Inflammatory macrophage (primary cell): Measurements from ENCODE around the gene PHF21B.
"Not testable (repeated sequence)": the region's sequence is repeated elsewhere in the genome, so short reads cannot be mapped to it uniquely, and the experiment has no call there.

Source experiments
- DNase-seq, 2 donors: peaks; one replicate each; pipeline ENCODE4 v3.0.0-alpha.2; 2020 to 2022
- total RNA-seq, 18 experiments: gene quantifications; one replicate each; lab custom pipeline; 2026; ENCODE audit warnings: mixed read lengths in 6 of 18, inconsistent platforms in 2 of 18; lab: John Stamatoyannopoulos, UW

The PHF21B gene
- 0 to 0.24 (median 0) reads per million in 18 experiments for total RNA-seq

- no peak for DNase-seq
These were observed at the start of gene PHF21B for GRCh38 chr22:45009606-45010531. TSS of gene PHF21B (minus strand) at chr22:45010005. CDS start at chr22:45009549, 456 bp downstream.

DNA sequence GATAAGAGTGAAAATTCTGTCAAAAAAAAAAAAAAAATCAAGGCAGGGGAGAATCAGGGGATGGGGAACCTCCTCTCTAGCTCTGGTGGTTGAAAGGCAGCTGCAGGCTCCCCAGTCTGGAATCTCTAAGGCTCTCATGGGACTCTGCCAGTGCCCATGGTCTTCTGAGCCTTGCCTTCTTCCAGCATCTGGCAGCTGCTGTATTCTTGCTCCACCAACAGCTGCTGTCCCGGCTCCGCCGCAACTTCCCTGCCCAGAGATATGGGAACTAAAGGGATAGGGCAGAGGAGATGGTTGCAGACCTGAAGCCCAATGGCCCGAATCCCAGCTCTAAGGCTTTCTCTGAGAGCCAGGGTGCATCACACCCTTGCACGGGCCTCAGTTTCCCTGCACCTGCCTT is 49.5 kb upstream of the PHF21B start:
- no peak for DNase-seq

- no peak for DNase-seq
These were observed 48.8 kb upstream of the PHF21B start for GRCh38 chr22:45058622-45058912.

GRCh38 chr22:45055936-45056335 is 46.1 kb upstream of the PHF21B start:
- no peak for DNase-seq

DNA sequence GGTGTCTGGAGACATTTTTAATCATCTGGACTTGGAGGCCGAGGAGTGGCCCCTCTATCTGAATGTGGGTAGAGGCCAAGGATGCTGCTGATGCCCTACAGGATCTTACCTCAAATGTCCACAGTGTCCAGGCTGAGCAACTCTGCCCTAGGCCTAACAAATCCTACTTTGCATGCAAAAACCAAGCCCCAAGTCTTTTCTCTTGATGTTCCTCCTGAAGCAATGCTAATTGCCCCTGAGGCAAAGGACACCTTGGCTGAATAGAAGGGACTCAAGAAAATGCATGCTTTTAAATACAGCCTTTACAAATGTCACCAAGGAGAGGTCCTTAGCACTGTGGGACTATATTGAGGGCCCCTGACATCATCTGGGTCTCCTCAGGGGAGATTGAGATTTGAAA is 43.8 kb upstream of the PHF21B start:
- DNase-seq = no peak

GRCh38 chr22:45053094-45053493 is 43.3 kb upstream of the PHF21B start:
- DNase-seq = no peak

- not testable (repeated sequence) for DNase-seq
These were observed 42.9 kb upstream of the PHF21B start for GRCh38 chr22:45052665-45053064.

DNA sequence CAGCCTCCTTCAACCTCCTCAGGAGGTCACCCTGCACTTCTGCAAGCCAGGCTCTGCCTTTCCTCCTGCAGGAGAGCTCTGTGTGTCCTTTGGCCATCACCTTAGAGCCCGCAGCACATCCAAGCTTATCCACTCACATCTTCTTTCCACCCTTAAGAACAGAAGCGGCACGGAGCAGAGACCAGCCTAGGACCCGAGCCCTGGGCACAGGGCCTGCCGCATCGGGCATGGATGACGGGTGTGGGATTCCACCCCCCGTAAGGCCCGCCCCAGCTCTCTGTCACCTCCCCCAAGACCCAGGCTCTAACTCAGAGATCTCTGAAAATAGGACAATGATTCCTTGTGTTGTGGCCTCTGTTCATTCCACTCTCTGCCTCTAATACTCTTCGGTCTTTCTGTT is 42.1 kb upstream of the PHF21B start:
- DNase-seq = no peak

- DNase-seq = no peak
These were observed 41.6 kb upstream of the PHF21B start for GRCh38 chr22:45051419-45051818.

- no peak for DNase-seq
These were observed 37.5 kb upstream of the PHF21B start for GRCh38 chr22:45047260-45047659.

- DNase-seq = no peak
These were observed 35.4 kb upstream of the PHF21B start for GRCh38 chr22:45045208-45045607.

DNA sequence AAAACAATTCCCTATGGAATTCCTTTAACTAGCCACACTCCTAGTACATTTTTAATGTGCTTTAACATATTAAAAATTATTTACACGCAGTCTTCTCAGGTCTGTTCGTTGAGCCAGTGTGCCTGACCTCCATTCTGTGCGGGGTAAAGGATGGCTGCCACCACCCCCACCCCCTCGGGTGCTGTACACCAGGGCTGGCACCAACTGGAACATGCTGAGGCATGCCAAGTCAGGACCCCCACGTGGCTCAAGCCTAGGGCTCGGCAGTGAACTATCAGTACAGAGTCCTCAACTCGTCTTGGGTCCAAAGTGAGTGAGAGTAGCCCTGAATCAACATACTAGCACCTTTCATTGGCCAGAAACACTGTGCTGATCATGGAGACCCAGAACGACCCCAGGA is 32.5 kb upstream of the PHF21B start:
- no peak for DNase-seq

DNA sequence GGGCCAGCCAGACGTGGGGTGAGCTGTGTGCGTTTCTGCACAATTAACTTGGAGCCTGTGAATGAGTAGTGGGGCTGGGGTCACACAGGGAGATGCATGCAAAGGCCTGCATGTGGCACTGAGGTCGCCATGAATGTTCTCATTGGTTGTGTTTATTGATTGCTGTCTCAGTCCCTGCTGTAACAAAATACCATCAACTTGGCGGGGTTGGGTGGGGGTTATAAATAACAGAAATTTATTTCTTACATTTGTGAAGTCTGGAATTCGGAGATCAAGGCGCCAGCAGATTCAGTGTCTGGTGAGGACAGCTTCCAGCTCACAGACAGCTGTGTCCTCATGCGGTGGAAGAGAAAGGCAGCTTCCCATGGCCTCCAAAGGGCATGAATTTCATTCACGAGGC is 29.3 kb upstream of the PHF21B start:
- DNase-seq = no peak

DNA sequence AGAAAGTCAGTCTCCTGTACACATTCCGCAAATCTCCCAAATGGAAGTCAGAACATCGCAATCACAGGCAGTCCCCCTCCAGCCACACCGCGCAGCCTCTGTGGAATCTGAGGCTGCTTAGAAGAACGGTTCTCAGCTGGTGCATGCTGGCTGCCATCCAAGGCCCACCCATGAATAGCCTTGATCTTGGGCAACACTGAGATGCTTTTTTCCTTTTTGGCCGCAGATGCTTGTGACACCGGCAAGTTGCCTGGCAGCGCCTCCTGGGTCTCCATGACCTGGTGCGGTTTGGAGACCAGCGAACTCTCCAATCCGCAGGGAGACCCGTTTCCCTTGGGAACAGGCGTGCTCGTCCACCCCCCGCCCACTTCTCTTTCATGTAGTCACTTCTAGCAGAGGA is 26.3 kb upstream of the PHF21B start:
- DNase-seq = no peak

GRCh38 chr22:45034821-45035220 is 25.0 kb upstream of the PHF21B start:
- no peak for DNase-seq

DNA sequence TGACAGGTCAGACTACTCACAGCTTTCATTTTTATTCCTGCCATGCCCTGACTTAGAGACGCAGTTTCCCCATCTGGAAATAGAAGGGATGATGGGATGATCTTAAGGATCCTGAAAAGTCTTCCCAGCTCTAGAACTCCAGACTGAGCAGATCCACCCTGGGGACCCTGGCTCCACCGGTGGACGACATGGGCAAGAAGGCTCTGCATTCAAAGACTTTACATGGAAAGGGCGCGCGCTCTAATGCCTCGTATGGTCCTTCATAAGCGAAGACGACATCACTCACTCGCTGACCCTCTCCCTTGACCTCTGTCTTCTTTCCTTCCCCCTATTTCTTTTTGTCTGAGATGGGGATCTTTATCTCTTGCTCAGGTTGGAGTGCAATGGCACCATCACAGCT is 24.4 kb upstream of the PHF21B start:
- no peak for DNase-seq

GRCh38 chr22:45033136-45033535 is 23.3 kb upstream of the PHF21B start:
- DNase-seq = no peak

DNA sequence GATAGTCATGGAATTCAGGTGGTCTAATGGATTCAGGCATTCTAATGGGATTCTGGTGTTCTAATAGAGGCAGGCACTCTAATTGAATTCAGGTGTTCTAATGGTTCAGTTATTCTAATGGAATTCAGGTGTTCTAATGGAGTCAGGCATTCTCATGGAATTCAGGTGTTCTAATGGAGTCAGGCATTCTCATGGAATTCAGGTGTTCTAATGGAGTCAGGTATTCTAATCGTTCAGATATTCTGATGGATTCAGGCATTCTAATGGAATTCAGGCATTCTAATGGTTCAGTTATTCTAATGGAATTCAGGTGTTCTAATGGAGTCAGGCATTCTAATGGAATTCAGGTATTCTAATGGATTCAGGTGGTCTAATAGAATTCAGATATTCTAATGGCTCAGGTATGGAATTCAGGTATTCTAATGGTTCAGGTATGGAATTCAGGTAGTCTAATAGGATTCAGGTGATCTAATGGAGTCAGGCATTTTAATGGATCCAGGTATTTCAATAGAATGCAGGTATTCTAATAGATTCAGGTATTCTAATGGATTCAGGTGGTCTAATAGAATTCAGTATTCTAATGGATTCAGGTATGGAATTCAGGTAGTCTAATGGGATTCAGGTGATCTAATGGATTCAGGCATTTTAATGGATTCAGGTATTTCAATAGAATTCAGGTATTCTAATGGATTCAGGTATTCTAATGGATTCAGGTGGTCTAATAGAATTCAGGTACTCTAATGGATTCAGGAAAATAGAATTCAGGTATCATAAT is 22.0 kb upstream of the PHF21B start:
- no peak for DNase-seq

- no peak for DNase-seq
These were observed 19.7 kb upstream of the PHF21B start for GRCh38 chr22:45029501-45029900.

- DNase-seq = no peak
These were observed 16.7 kb upstream of the PHF21B start for GRCh38 chr22:45026511-45026910.

DNA sequence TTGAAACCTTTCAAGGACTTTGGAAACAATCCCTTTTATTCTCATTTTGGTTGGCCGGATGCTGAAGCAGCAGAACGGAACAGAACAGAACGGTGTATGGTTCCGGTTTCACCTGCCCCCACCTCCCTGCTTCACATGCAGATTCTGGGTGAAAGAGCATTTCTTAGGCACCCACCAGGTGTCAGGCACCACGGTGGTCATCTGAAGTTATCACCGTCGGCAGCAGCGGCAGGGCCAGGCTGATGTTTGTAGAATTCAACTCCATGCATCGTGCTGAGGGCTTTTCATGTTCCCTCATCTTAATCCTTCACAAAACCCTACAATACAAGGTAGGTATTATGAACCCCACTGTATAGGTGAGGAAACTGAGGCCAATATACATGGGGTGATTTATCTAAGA is 13.6 kb upstream of the PHF21B start:
- DNase-seq = no peak

- no peak for DNase-seq
These were observed 10.3 kb upstream of the PHF21B start for GRCh38 chr22:45019861-45020655.

DNA sequence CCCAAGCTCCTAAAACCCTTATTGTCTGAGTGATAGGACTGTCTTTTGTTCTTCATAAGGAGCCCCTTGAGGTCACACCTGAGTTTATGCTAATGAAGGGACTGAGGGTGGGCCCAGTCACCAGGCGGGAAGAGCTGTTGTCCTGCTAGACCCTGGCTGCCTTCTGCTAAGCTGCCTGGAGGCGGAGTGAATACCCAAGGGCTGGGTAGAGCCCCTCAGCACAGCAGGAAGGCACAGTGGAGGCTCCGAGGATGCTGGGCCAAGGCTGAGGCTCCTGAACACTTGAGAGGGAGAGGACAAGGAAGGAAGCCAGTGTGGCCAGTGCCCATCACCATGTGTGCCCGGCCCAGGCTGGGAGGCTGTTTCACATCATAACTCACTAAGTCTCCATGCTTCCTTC is 4.8 kb upstream of the PHF21B start:
- DNase-seq = no peak
